NCI-H774 (cell line): ENCODE results near the gene PLD2.
"Not testable (repeated sequence)": the region's sequence is repeated elsewhere in the genome, so short reads cannot be mapped to it uniquely, and the experiment has no call there.

ENCODE experiments used
- DNase-seq: peaks from one replicate; lab custom pipeline; 2025; lab: John Stamatoyannopoulos, UW

The PLD2 gene

GRCh38 chr17:4858068-4858881 lies 51.3 kb downstream of the PLD2 start:
- no peak for DNase-seq

GRCh38 chr17:4858882-4859260 lies 51.9 kb downstream of the PLD2 start:
- no peak for DNase-seq

- no peak for DNase-seq
Observed at GRCh38 chr17:4859816-4860625, 53.1 kb downstream of the PLD2 start.

- no peak for DNase-seq
Observed at GRCh38 chr17:4860651-4861050, 53.7 kb downstream of the PLD2 start.

GRCh38 chr17:4861052-4861451 lies 54.1 kb downstream of the PLD2 start:
- no peak for DNase-seq

- no peak for DNase-seq
Observed at GRCh38 chr17:4862720-4863119, 55.8 kb downstream of the PLD2 start.

GRCh38 chr17:4863321-4863720 lies 56.4 kb downstream of the PLD2 start:
- DNase-seq = no peak

- not testable (repeated sequence) for DNase-seq
Observed at GRCh38 chr17:4867535-4867934, 60.6 kb downstream of the PLD2 start.

GRCh38 chr17:4869058-4869998 lies 62.4 kb downstream of the PLD2 start:
- DNase-seq = not testable (repeated sequence)

GRCh38 chr17:4870855-4871254 lies 63.9 kb downstream of the PLD2 start:
- DNase-seq = no peak

- DNase-seq = no peak
Observed at GRCh38 chr17:4872786-4873185, 65.8 kb downstream of the PLD2 start.
